ENCODE measurements around the gene LDB3.

The LDB3 gene

GRCh38 chr10:86700851-86701617, 32.7 kb downstream of the LDB3 start:
- no peak for TF ChIP-seq CTCF (conservative IDR thresholded peaks at IDR 0.05; ENCODE audit: control insufficient read depth, insufficient read depth, low read depth, low read length)
- H3K4me3 ChIP-seq (ENCODE audit: control insufficient read depth, low read depth, low read length) = no peak overlapping the region
- no peak for DNase-seq (ENCODE audit: low read depth)

- no peak for TF ChIP-seq CTCF (conservative IDR thresholded peaks at IDR 0.05; ENCODE audit: control insufficient read depth, insufficient read depth, low read depth, low read length)
- no peak overlapping the region for H3K4me3 ChIP-seq (ENCODE audit: control insufficient read depth, low read depth, low read length)
- no peak for DNase-seq (ENCODE audit: low read depth)
These were observed 34.9 kb downstream of the LDB3 start for GRCh38 chr10:86703176-86703575.

GRCh38 chr10:86705139-86705538, 36.8 kb downstream of the LDB3 start:
- no peak overlapping the region for H3K4me3 ChIP-seq (ENCODE audit: control insufficient read depth, low read depth, low read length)
- DNase-seq (ENCODE audit: low read depth) = no peak
- TF ChIP-seq CTCF (conservative IDR thresholded peaks at IDR 0.05; ENCODE audit: control insufficient read depth, insufficient read depth, low read depth, low read length) = no peak

- DNase-seq (ENCODE audit: low read depth) = no peak
- no peak overlapping the region for H3K4me3 ChIP-seq (ENCODE audit: control insufficient read depth, low read depth, low read length)
These were observed 37.6 kb downstream of the LDB3 start for GRCh38 chr10:86705905-86706304.

GRCh38 chr10:86706401-86706841, 38.1 kb downstream of the LDB3 start:
- no peak for TF ChIP-seq CTCF (conservative IDR thresholded peaks at IDR 0.05; ENCODE audit: control insufficient read depth, insufficient read depth, low read depth, low read length)
- no peak for DNase-seq (ENCODE audit: low read depth)
- H3K4me3 ChIP-seq (ENCODE audit: control insufficient read depth, low read depth, low read length) = no peak overlapping the region

More at GRCh38 chr10:86705905-86706304, 37.6 kb downstream of the LDB3 start:
- TF ChIP-seq CTCF (conservative IDR thresholded peaks at IDR 0.05; ENCODE audit: control insufficient read depth, insufficient read depth, low read depth, low read length) = no peak

- no peak for TF ChIP-seq CTCF (conservative IDR thresholded peaks at IDR 0.05; ENCODE audit: control insufficient read depth, insufficient read depth, low read depth, low read length)
- no peak overlapping the region for H3K4me3 ChIP-seq (ENCODE audit: control insufficient read depth, low read depth, low read length)
- no peak for DNase-seq (ENCODE audit: low read depth)
These were observed 38.7 kb downstream of the LDB3 start for GRCh38 chr10:86706977-86707376.

Data from fibroblast of mammary gland (primary cell).